Upper lobe of right lung (tissue), 1 donor: ENCODE results near the gene JADE2. TPM values are rescaled to one million over a fixed set of nuclear protein-coding genes. Genes with fewer than 3 reads are reported as not detected.
A peak's percentile ranks its signal among the peaks of the same experiment; 100 is the strongest.

ENCODE experiments used
- ATAC-seq: fragments of 200-7000 bp; cut with Tn5 transposase; one replicate; pipeline ENCODE4 v1.9.1; 2020; ENCODE audit warnings: mild to moderate bottlenecking, moderate library complexity
- DNase-seq: peaks from one replicate; pipeline ENCODE4 v3.0.0-alpha.2; 2020
- H3K27ac ChIP-seq: fragments of 200-600 bp; one replicate; pipeline ENCODE4 v1.8.0; 2022
- H3K27me3 ChIP-seq: fragments of 200-600 bp; one replicate; pipeline ENCODE4 v1.8.0; 2022; ENCODE audit warnings: mild to moderate bottlenecking
- H3K36me3 ChIP-seq: fragments of 200-600 bp; one replicate; pipeline ENCODE4 v1.8.0; 2022
- H3K4me1 ChIP-seq: fragments of 200-600 bp; one replicate; pipeline ENCODE4 v1.8.0; 2022
- H3K4me3 ChIP-seq: fragments of 200-600 bp; one replicate; pipeline ENCODE4 v1.8.0; 2022; ENCODE audit warnings: mild to moderate bottlenecking
- H3K9me3 ChIP-seq: fragments of 200-600 bp; one replicate; pipeline ENCODE4 v1.8.0; 2022
- CTCF ChIP-seq: fragments of 200-600 bp; IDR thresholded peaks from one replicate; pipeline ENCODE4 v1.8.0; 2022; ENCODE audit warnings: antibody characterized with exemption
- intact Hi-C: fragments of 100-400 bp; cut with DNase I; formaldehyde crosslinking; loops from one replicate; pipeline ENCODE4 v1.11.0; 2022
- total RNA-seq: library from RNA; stranded (reverse); fragmentation: NEBNext Ultra II Directional; extraction: Animal tissue kit (Norgen Biotek cat#: 25700); gene quantifications from one replicate; pipeline ENCODE4 v1.2.1, GENCODE V29; 2021
- donor health status: DM: no; HTN: yes; CAD: no; lungs with severe emphysema.

JADE2 gene
- total RNA-seq, 1 donor from 2014 or later = 86.7 TPM

GRCh38 chr5:134521841-134522240 lies 3.6 kb upstream of the JADE2 start:
- Histone ChIP-seq H3K4me1 (peaks cover 9% of the 10 kb centered on the region), H3K27ac (no peak overlapping the region), H3K9me3 (no peaks in the 10 kb centered on the region), H3K36me3 (no peaks in the 10 kb centered on the region), H3K27me3 (no peaks in the 10 kb centered on the region), H3K4me3 (no peak overlapping the region)
- intact Hi-C loops = no loop called here
- ATAC-seq = no peak
- TF ChIP-seq CTCF = no peak
- no peak for DNase-seq

- H3K27me3 ChIP-seq = no peaks in the 10 kb centered on the region
- no peak for TF ChIP-seq CTCF
- DNase-seq = no peak
These were observed 1.8 kb upstream of the JADE2 start for GRCh38 chr5:134523543-134524271.

GRCh38 chr5:134524272-134524825 lies 1.1 kb upstream of the JADE2 start:
- H3K27me3 ChIP-seq = no peaks in the 10 kb centered on the region
- intact Hi-C loops = no loop called here
- peak overlapping the region; percentile 81 for H3K4me3 ChIP-seq
- TF ChIP-seq CTCF = no peak
- ATAC-seq (peak; percentile 60), DNase-seq (peak; percentile 94)
- no peaks in the 10 kb centered on the region for H3K9me3 ChIP-seq
- no peaks in the 10 kb centered on the region for H3K36me3 ChIP-seq
- H3K27ac ChIP-seq = peak overlapping the region; percentile 99
- H3K4me1 ChIP-seq = peaks cover 28% of the 10 kb centered on the region

More at GRCh38 chr5:134523543-134524271, 1.8 kb upstream of the JADE2 start:
- intact Hi-C loops = no loop called here
- Histone ChIP-seq H3K4me1 (peaks cover 21% of the 10 kb centered on the region), H3K9me3 (no peaks in the 10 kb centered on the region), H3K36me3 (no peaks in the 10 kb centered on the region), H3K27ac (peak overlapping the region; percentile 99), H3K4me3 (peak overlapping the region; percentile 81)
- no peak for ATAC-seq

- intact Hi-C loops = no loop called here
- Histone ChIP-seq H3K27me3 (no peaks in the 10 kb centered on the region), H3K36me3 (no peaks in the 10 kb centered on the region), H3K4me1 (peaks cover 42% of the 10 kb centered on the region), H3K27ac (peak overlapping the region; percentile 99), H3K9me3 (no peaks in the 10 kb centered on the region), H3K4me3 (peak overlapping the region; percentile 81)
- DNase-seq (peak; percentile 87), ATAC-seq (peak; percentile 21)
- TF ChIP-seq CTCF = no peak
These were observed 413 bp downstream of the JADE2 start for GRCh38 chr5:134525683-134526482.

GRCh38 chr5:134526483-134527155 lies 1.1 kb downstream of the JADE2 start:
- ATAC-seq (peak; percentile 51), DNase-seq (peak; percentile 93)
- H3K4me1 ChIP-seq = peaks cover 48% of the 10 kb centered on the region
- no peaks in the 10 kb centered on the region for H3K36me3 ChIP-seq
- peak overlapping the region; percentile 81 for H3K4me3 ChIP-seq
- intact Hi-C loops = no loop called here
- peak overlapping the region; percentile 99 for H3K27ac ChIP-seq
- H3K27me3 ChIP-seq = no peaks in the 10 kb centered on the region
- no peaks in the 10 kb centered on the region for H3K9me3 ChIP-seq
- peak; percentile 36 for TF ChIP-seq CTCF
